ENCODE measurements around the gene UBAC1.

The UBAC1 gene

GRCh38 chr9:135930446-135931345 is 30.5 kb downstream of the UBAC1 start:
- Histone ChIP-seq H3K4me1 (ENCODE audit: control insufficient read depth in 5 of 5, insufficient read depth in 5 of 5, low read length in 5 of 5) (peaks cover 0 to 10% (median 0%) of the 10 kb centered on the region in 5 donors), H3K36me3 (ENCODE audit: control insufficient read depth in 5 of 5, insufficient read depth in 5 of 5, low read length in 5 of 5) (peaks cover 0 to 74% (median 45%) of the 10 kb centered on the region in 5 donors), H3K9ac (ENCODE audit: low read length in 5 of 5) (peak overlapping the region in 1 of 5 donors; percentile 16), H3K4me3 (ENCODE audit: low read depth in 1 of 5, low read length in 5 of 5) (no peak overlapping the region), H3K27me3 (ENCODE audit: control insufficient read depth in 5 of 5, insufficient read depth in 4 of 5, low read length in 5 of 5) (no peaks in the 10 kb centered on the region), H3K9me3 (ENCODE audit: control insufficient read depth in 5 of 5, low read length in 5 of 5) (no peaks in the 10 kb centered on the region), H3K27ac (ENCODE audit: low read depth, low read length) (no peak overlapping the region)

DNA sequence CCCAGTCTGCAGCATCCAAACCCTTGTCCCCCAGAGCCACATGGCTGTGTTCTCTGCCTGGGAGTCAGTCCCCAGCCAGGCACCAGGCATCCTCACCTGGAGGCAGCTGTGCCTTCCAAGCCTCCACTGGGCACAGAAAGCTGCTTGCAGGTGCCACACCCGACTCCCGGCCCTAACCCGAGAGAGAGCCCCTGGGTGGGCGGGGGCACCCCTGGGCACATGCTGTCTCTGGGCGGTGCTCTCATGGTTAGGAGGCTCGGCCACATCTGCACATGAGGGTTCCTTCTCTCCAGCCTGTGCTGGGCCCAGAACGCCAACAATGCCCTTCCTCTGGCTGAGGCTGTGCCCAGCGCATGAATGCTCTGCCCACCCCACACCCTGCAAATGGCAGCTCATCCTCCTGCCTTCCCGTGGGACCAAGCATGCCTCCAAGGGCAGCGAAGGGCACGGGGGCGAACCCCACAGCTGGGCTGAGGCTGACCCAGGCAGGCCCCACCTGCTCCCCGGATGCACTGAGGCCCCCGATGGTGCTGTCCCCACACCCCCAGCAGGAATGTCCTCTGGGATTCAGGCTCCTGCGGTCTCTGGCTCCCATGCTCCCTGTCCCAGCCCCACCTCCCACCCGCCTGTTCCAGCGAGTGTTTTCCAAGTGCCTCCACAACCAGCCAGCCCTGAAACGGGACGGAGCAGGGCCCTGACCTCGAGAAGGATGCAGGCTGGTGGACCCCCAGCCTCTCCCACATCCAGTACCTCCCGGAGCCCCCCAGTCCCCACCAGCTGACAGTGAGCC is 31.3 kb downstream of the UBAC1 start:
- Histone ChIP-seq H3K27me3 (ENCODE audit: control insufficient read depth in 5 of 5, insufficient read depth in 4 of 5, low read length in 5 of 5) (no peaks in the 10 kb centered on the region), H3K27ac (ENCODE audit: low read depth, low read length) (no peak overlapping the region), H3K9me3 (ENCODE audit: control insufficient read depth in 5 of 5, low read length in 5 of 5) (no peaks in the 10 kb centered on the region), H3K36me3 (ENCODE audit: control insufficient read depth in 5 of 5, insufficient read depth in 5 of 5, low read length in 5 of 5) (peaks cover 0 to 67% (median 37%) of the 10 kb centered on the region in 5 donors), H3K9ac (ENCODE audit: low read length in 5 of 5) (no peak overlapping the region), H3K4me3 (ENCODE audit: low read depth in 1 of 5, low read length in 5 of 5) (no peak overlapping the region), H3K4me1 (ENCODE audit: control insufficient read depth in 5 of 5, insufficient read depth in 5 of 5, low read length in 5 of 5) (peaks cover 0 to 10% (median 0%) of the 10 kb centered on the region in 5 donors)

DNA sequence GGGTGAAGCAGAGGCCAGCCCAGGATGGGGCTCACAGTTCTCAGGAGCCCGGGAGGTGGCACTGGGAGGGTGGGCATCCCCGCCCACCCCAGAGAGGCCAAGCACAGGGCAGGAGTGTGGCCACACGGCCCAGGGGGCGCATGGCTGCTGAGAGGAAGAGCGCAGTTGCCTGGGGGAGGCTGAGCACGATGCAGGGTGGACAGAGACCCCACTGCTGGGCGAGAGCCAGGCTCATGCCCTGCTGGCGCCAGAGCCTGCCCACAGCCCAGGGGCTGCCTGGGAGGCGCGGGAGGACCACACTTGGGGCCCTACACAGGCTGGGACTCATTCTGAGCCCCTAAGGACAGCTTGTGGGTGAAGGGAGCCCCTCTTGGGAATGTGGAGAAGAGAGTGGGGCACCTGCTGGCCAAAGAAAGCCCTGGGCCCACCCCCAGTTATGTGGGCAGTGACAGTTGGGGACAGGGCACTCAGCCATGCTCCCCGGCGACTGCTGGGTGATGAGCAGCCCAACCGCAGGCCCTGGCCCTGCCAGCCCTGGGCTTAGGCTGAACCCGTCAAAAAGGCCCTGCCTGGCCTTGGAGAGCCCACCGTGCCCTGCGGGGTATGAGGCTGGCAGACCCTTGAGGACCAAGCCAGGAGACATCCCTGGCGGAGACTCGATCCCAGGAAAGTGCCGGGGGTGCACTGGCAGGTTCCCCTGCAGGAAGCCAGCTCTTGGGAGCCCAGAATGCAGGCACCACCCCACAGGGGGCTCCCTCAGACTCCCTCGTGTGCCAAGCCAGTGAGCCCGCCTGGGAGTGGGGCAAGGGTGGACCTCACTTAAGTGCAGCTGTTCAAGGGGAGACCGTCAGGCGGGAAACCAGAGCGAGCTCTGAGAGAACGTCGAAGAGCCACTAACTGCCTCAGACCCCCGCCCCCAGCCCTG is 32.2 kb downstream of the UBAC1 start:
- no peak overlapping the region for H3K27ac ChIP-seq (ENCODE audit: low read depth, low read length)
- no peak overlapping the region for H3K9ac ChIP-seq (ENCODE audit: low read length in 5 of 5)
- no peak overlapping the region for H3K4me3 ChIP-seq (ENCODE audit: low read depth in 1 of 5, low read length in 5 of 5)
- H3K9me3 ChIP-seq (ENCODE audit: control insufficient read depth in 5 of 5, low read length in 5 of 5): no peaks in the 10 kb centered on the region
- peaks cover 0 to 10% (median 0%) of the 10 kb centered on the region in 5 donors for H3K4me1 ChIP-seq (ENCODE audit: control insufficient read depth in 5 of 5, insufficient read depth in 5 of 5, low read length in 5 of 5)
- peaks cover 0 to 62% (median 34%) of the 10 kb centered on the region in 5 donors for H3K36me3 ChIP-seq (ENCODE audit: control insufficient read depth in 5 of 5, insufficient read depth in 5 of 5, low read length in 5 of 5)
- H3K27me3 ChIP-seq (ENCODE audit: control insufficient read depth in 5 of 5, insufficient read depth in 4 of 5, low read length in 5 of 5): no peaks in the 10 kb centered on the region

- no peak overlapping the region for H3K27ac ChIP-seq (ENCODE audit: low read depth, low read length)
- no peaks in the 10 kb centered on the region for H3K27me3 ChIP-seq (ENCODE audit: control insufficient read depth in 5 of 5, insufficient read depth in 4 of 5, low read length in 5 of 5)
- peaks cover 0 to 10% (median 0%) of the 10 kb centered on the region in 5 donors for H3K4me1 ChIP-seq (ENCODE audit: control insufficient read depth in 5 of 5, insufficient read depth in 5 of 5, low read length in 5 of 5)
- H3K4me3 ChIP-seq (ENCODE audit: low read depth in 1 of 5, low read length in 5 of 5): no peak overlapping the region
- H3K9me3 ChIP-seq (ENCODE audit: control insufficient read depth in 5 of 5, low read length in 5 of 5): no peaks in the 10 kb centered on the region
- peaks cover 0 to 54% (median 31%) of the 10 kb centered on the region in 5 donors for H3K36me3 ChIP-seq (ENCODE audit: control insufficient read depth in 5 of 5, insufficient read depth in 5 of 5, low read length in 5 of 5)
- H3K9ac ChIP-seq (ENCODE audit: low read length in 5 of 5): no peak overlapping the region
These were observed 33.0 kb downstream of the UBAC1 start for GRCh38 chr9:135928074-135928730.

- H3K9me3 ChIP-seq (ENCODE audit: control insufficient read depth in 5 of 5, low read length in 5 of 5): no peaks in the 10 kb centered on the region
- peaks cover 0 to 46% (median 23%) of the 10 kb centered on the region in 5 donors for H3K36me3 ChIP-seq (ENCODE audit: control insufficient read depth in 5 of 5, insufficient read depth in 5 of 5, low read length in 5 of 5)
- H3K4me1 ChIP-seq (ENCODE audit: control insufficient read depth in 5 of 5, insufficient read depth in 5 of 5, low read length in 5 of 5): peaks cover 0 to 10% (median 0%) of the 10 kb centered on the region in 5 donors
- H3K27ac ChIP-seq (ENCODE audit: low read depth, low read length): no peak overlapping the region
- H3K27me3 ChIP-seq (ENCODE audit: control insufficient read depth in 5 of 5, insufficient read depth in 4 of 5, low read length in 5 of 5): no peaks in the 10 kb centered on the region
- H3K9ac ChIP-seq (ENCODE audit: low read length in 5 of 5): no peak overlapping the region
- H3K4me3 ChIP-seq (ENCODE audit: low read depth in 1 of 5, low read length in 5 of 5): no peak overlapping the region
These were observed 33.8 kb downstream of the UBAC1 start for GRCh38 chr9:135927195-135928013.

DNA sequence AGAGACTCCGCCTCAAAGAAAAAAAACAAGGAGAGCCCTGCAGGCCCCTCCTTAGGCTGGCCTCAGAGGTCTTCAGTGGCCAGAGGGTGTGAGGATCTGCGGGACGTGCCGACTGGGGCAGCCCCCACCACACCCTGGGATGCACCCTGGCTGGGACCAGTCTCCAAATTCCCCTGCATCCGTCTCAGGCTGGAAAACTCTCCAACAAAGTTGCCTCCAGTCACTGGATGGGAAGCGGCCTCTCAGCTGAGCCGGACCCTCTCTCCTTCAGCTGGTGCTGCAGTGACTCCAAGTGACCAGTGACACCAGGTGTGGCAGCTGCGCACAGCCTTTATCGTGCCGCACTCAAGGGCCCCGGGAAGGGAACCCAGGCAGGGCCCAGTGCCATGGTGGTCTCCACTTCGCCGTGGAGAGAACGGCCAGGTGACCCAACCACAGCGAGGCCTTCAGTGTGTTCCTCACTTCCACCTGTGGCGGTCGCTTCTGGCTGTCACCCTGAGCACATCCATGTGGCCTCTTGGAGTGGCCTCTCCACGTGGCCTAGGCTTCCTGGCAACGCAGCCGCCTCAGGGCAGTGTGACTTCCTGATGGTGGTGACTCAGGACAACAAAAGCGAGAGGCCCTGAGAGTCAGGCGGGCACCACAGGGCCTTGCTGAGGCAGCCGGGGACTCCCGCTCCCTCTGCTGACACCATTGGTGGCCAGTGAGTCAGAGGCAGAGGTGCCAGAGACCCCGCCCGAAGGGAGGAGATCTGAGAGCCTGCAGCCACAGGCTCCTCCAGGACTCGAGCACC is 34.6 kb downstream of the UBAC1 start:
- peaks cover 0 to 40% (median 20%) of the 10 kb centered on the region in 5 donors for H3K36me3 ChIP-seq (ENCODE audit: control insufficient read depth in 5 of 5, insufficient read depth in 5 of 5, low read length in 5 of 5)
- H3K27ac ChIP-seq (ENCODE audit: low read depth, low read length): no peak overlapping the region
- H3K4me3 ChIP-seq (ENCODE audit: low read depth in 1 of 5, low read length in 5 of 5): no peak overlapping the region
- no peaks in the 10 kb centered on the region for H3K27me3 ChIP-seq (ENCODE audit: control insufficient read depth in 5 of 5, insufficient read depth in 4 of 5, low read length in 5 of 5)
- no peak overlapping the region for H3K9ac ChIP-seq (ENCODE audit: low read length in 5 of 5)
- no peaks in the 10 kb centered on the region for H3K9me3 ChIP-seq (ENCODE audit: control insufficient read depth in 5 of 5, low read length in 5 of 5)
- H3K4me1 ChIP-seq (ENCODE audit: control insufficient read depth in 5 of 5, insufficient read depth in 5 of 5, low read length in 5 of 5): peaks cover 0 to 10% (median 0%) of the 10 kb centered on the region in 5 donors

DNA sequence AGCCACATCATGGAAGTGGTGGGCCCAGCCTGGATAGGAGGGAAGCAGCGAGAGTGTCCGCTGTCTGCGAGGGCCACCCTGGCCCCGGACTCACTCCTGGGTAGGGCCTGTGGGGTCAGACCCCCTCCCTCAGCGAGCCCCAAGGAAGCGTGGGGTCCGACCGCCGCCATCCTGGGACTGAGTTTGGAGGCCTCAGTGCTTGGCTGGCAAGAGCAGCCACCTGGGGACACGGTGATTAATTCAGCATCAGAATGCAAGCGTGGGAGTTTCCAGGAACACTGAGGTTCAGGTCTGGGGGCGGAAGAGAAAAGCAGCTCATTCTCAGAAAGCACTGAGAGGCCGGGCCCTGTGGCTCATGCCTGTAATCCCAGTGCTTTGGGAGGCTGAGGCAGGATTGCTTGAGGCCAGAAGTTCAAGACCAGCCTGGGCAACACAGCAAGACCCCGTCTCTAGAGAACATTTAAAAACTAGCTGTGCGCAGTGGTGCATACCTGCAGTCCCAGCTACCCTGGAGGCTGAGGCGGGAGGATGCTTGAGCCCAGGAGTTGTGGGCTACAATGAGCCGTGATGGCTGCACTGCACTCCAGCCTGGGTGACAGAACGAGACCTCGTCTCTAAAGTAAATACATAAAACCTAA is 35.6 kb downstream of the UBAC1 start:
- H3K27me3 ChIP-seq (ENCODE audit: control insufficient read depth in 5 of 5, insufficient read depth in 4 of 5, low read length in 5 of 5): no peaks in the 10 kb centered on the region
- H3K27ac ChIP-seq (ENCODE audit: low read depth, low read length): no peak overlapping the region
- no peak overlapping the region for H3K9ac ChIP-seq (ENCODE audit: low read length in 5 of 5)
- peaks cover 0 to 31% (median 11%) of the 10 kb centered on the region in 5 donors for H3K36me3 ChIP-seq (ENCODE audit: control insufficient read depth in 5 of 5, insufficient read depth in 5 of 5, low read length in 5 of 5)
- H3K4me1 ChIP-seq (ENCODE audit: control insufficient read depth in 5 of 5, insufficient read depth in 5 of 5, low read length in 5 of 5): peaks cover 0 to 10% (median 0%) of the 10 kb centered on the region in 5 donors
- no peak overlapping the region for H3K4me3 ChIP-seq (ENCODE audit: low read depth in 1 of 5, low read length in 5 of 5)
- H3K9me3 ChIP-seq (ENCODE audit: control insufficient read depth in 5 of 5, low read length in 5 of 5): no peaks in the 10 kb centered on the region

Data from subcutaneous abdominal adipose tissue (tissue), 5 donors.